ENCODE results near the gene TMPRSS9.

GRCh38 chr19:2344381-2344870 is 15.6 kb upstream of the TMPRSS9 start:
- TF ChIP-seq, protein P1, sequence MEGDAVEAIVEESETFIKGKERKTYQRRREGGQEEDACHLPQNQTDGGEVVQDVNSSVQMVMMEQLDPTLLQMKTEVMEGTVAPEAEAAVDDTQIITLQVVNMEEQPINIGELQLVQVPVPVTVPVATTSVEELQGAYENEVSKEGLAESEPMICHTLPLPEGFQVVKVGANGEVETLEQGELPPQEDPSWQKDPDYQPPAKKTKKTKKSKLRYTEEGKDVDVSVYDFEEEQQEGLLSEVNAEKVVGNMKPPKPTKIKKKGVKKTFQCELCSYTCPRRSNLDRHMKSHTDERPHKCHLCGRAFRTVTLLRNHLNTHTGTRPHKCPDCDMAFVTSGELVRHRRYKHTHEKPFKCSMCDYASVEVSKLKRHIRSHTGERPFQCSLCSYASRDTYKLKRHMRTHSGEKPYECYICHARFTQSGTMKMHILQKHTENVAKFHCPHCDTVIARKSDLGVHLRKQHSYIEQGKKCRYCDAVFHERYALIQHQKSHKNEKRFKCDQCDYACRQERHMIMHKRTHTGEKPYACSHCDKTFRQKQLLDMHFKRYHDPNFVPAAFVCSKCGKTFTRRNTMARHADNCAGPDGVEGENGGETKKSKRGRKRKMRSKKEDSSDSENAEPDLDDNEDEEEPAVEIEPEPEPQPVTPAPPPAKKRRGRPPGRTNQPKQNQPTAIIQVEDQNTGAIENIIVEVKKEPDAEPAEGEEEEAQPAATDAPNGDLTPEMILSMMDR (conservative IDR thresholded peaks at IDR 0.05; ENCODE audit: low read length), result no peak
- no peak for TF ChIP-seq EZH2phosphoT487 (IDR thresholded peaks at IDR 0.05; ENCODE audit: borderline replicate concordance)
